ENCODE data around the gene ANKZF1.

Gene ANKZF1, protein sequence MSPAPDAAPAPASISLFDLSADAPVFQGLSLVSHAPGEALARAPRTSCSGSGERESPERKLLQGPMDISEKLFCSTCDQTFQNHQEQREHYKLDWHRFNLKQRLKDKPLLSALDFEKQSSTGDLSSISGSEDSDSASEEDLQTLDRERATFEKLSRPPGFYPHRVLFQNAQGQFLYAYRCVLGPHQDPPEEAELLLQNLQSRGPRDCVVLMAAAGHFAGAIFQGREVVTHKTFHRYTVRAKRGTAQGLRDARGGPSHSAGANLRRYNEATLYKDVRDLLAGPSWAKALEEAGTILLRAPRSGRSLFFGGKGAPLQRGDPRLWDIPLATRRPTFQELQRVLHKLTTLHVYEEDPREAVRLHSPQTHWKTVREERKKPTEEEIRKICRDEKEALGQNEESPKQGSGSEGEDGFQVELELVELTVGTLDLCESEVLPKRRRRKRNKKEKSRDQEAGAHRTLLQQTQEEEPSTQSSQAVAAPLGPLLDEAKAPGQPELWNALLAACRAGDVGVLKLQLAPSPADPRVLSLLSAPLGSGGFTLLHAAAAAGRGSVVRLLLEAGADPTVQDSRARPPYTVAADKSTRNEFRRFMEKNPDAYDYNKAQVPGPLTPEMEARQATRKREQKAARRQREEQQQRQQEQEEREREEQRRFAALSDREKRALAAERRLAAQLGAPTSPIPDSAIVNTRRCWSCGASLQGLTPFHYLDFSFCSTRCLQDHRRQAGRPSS

DNA sequence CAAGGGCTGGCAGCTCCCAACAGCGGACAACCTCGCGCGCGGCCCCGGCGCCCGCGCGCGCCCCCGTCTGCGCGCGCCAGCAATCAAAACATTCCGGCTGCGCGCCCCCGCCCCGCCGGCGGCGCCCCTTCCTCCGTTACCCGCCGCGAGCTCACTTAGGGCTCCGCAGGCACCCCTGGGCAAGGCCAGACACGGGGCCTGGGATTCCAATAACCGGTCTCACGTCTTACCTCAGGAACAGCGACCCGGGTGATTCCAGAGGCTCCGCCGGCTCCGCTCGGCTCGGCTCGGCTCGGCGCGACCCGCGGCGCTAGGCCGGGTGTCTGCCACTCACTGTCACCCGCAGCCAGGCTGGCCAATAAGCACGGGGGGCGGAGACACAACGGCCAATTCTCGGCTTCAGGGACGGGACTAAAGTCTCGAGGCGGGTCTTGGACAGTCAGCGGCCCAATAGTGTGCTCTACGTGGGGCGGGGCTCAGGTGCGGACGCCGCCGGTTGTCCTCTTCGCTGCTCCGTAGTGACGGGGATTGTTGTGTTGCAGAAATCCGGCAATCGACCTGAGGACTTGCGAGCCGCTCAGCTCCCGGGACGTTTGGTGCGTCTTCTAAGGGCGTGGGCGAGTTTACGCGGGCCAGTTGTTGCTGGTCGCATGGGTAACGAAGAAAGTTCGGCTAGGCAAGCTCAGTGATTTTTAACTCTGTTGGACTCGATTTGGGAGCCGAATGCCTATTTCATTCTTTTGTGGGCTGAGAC is at the start of gene ANKZF1, which contains the start of gene ATG9A:
Gene ANKZF1 (plus strand): TSS at position 502 of the 754 bp plus-strand sequence. CDS start 452 bp downstream, outside the sequence.
Gene ATG9A (minus strand): TSS at position 332 of the 754 bp plus-strand sequence. CDS start 1,612 bp downstream, outside the sequence.
- Histone ChIP-seq H3K27ac (peak within 1 kb of the TSS; percentile 95), H3K27me3 (ENCODE audit: insufficient read depth, low read depth, severe bottlenecking) (no peaks in the 10 kb centered on the region), H3K9me3 (ENCODE audit: severe bottlenecking) (no peaks in the 10 kb centered on the region), H3K4me3 (ENCODE audit: low read depth, low read length) (peak within 1 kb of the TSS; percentile 88), H3K36me3 (peaks cover 72% of the 10 kb centered on the region)
- peak; percentile 99 for DNase-seq
- TF ChIP-seq, protein P1, sequence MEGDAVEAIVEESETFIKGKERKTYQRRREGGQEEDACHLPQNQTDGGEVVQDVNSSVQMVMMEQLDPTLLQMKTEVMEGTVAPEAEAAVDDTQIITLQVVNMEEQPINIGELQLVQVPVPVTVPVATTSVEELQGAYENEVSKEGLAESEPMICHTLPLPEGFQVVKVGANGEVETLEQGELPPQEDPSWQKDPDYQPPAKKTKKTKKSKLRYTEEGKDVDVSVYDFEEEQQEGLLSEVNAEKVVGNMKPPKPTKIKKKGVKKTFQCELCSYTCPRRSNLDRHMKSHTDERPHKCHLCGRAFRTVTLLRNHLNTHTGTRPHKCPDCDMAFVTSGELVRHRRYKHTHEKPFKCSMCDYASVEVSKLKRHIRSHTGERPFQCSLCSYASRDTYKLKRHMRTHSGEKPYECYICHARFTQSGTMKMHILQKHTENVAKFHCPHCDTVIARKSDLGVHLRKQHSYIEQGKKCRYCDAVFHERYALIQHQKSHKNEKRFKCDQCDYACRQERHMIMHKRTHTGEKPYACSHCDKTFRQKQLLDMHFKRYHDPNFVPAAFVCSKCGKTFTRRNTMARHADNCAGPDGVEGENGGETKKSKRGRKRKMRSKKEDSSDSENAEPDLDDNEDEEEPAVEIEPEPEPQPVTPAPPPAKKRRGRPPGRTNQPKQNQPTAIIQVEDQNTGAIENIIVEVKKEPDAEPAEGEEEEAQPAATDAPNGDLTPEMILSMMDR (IDR thresholded peaks at IDR 0.05; ENCODE audit: low read depth, low read length), result no peak

DNA sequence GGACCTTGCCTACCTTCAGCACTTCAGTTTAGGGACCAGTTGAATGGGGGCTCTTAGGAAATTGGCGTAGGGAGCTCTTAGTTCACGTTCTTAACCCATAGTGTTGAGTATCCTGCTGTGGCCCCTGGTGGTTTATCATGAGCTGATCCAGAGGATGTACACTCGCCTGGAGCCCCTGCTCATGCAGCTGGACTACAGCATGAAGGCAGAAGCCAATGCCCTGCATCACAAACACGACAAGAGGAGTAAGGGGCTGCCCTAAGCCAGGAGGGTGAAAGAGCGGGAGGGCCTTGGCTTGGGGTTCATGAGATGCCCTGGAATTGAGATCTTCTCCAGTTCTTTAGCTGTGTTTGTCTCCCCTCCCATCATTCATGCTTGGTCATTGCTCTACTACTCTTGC is 48.6 kb upstream of the ANKZF1 start:
- H3K27ac ChIP-seq, result no peak overlapping the region
- H3K9me3 ChIP-seq (ENCODE audit: severe bottlenecking), result no peaks in the 10 kb centered on the region
- no peaks in the 10 kb centered on the region for H3K27me3 ChIP-seq (ENCODE audit: insufficient read depth, low read depth, severe bottlenecking)
- H3K36me3 ChIP-seq, result peaks cover 57% of the 10 kb centered on the region
- DNase-seq, result no peak
- TF ChIP-seq, protein P1 (IDR thresholded peaks at IDR 0.05; ENCODE audit: low read depth, low read length), result no peak
- no peak overlapping the region for H3K4me3 ChIP-seq (ENCODE audit: low read depth, low read length)

DNA sequence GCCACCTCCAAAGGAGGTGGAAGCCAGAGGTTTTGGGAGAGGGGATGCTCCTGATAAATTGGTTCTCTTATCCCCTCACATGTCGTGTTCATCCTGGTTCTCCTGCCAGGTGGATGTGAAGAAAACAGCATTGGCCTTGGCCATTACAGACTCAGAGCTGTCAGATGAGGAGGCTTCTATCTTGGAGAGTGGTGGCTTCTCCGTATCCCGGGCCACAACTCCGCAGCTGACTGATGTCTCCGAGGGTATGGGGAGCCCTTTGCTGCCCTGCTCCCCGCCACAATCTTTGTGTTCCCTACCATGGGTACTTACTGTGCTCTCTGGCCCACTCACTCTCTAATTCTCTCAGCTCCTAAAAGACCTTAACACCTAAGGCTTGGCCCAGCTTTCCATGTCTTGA is 48.1 kb upstream of the ANKZF1 start:
- Histone ChIP-seq H3K36me3 (peaks cover 57% of the 10 kb centered on the region), H3K27me3 (ENCODE audit: insufficient read depth, low read depth, severe bottlenecking) (no peaks in the 10 kb centered on the region), H3K4me3 (ENCODE audit: low read depth, low read length) (no peak overlapping the region), H3K27ac (no peak overlapping the region), H3K9me3 (ENCODE audit: severe bottlenecking) (no peaks in the 10 kb centered on the region)
- TF ChIP-seq, protein P1 (IDR thresholded peaks at IDR 0.05; ENCODE audit: low read depth, low read length), result no peak
- DNase-seq, result no peak

DNA sequence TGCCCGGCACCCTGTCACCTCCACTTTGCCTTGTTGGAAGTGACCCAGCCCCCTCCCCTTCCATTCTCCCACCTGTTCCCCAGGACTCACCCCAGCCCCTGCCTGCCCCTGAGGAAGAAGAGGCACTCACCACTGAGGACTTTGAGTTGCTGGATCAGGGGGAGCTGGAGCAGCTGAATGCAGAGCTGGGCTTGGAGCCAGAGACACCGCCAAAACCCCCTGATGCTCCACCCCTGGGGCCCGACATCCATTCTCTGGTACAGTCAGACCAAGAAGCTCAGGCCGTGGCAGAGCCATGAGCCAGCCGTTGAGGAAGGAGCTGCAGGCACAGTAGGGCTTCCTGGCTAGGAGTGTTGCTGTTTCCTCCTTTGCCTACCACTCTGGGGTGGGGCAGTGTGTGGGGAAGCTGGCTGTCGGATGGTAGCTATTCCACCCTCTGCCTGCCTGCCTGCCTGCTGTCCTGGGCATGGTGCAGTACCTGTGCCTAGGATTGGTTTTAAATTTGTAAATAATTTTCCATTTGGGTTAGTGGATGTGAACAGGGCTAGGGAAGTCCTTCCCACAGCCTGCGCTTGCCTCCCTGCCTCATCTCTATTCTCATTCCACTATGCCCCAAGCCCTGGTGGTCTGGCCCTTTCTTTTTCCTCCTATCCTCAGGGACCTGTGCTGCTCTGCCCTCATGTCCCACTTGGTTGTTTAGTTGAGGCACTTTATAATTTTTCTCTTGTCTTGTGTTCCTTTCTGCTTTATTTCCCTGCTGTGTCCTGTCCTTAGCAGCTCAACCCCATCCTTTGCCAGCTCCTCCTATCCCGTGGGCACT is 47.1 kb upstream of the ANKZF1 start:
- peaks cover 57% of the 10 kb centered on the region for H3K36me3 ChIP-seq

More for the DNA sequence above, 47.1 kb upstream of the ANKZF1 start:
- peak overlapping the region; percentile 83 for H3K27ac ChIP-seq
- no peak for DNase-seq
- no peaks in the 10 kb centered on the region for H3K9me3 ChIP-seq (ENCODE audit: severe bottlenecking)
- TF ChIP-seq, protein P1 (IDR thresholded peaks at IDR 0.05; ENCODE audit: low read depth, low read length), result no peak
- H3K27me3 ChIP-seq (ENCODE audit: insufficient read depth, low read depth, severe bottlenecking), result no peaks in the 10 kb centered on the region
- no peak overlapping the region for H3K4me3 ChIP-seq (ENCODE audit: low read depth, low read length)
